ENCODE results near the gene C17orf100. TPM values are rescaled to one million over a fixed set of nuclear protein-coding genes. Genes with fewer than 3 reads are reported as not detected.

C17orf100 gene
- 0.29 TPM in 1 of 2 replicates, not detected in the other for total RNA-seq (2014; rRNA removed; shearing (Covaris generic))

DNA sequence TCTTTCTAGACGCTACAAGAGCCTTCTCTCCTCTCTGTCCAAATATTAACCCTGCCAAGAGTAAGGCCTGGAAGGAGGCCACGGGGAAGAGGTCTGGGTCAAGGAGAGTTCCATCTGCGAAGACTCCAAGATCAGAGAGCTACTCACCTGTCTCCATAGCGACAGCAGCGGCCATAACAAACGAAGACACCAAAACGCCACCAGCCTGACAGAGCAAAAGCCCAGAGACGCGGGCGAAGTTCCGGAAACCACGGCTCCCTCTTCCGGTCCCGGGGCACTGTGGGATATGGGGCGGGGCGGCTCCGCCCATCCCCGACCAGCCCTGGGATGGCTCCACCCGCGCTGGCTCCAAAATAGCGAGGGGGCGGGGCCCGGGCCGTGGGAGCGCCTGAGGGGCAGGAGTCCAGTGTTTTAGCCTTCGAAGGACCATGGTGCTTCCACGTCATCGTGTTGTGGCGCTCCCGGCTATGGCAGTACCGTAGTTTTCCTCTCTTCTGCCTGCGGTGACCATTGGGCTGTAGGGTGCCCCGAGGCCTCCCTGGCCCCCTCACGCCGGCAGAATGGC is at the start of gene C17orf100, which contains the start of gene MED31:
TSS of gene C17orf100 (plus strand) at position 409 of the 565 bp plus-strand sequence. CDS start at position 561, 152 bp downstream.
TSS of gene MED31 (minus strand) at position 252 of the 565 bp plus-strand sequence. CDS start at position 175, 77 bp downstream.
- peak; percentile 77 for DNase-seq (ENCODE audit: low spot score)

DNA sequence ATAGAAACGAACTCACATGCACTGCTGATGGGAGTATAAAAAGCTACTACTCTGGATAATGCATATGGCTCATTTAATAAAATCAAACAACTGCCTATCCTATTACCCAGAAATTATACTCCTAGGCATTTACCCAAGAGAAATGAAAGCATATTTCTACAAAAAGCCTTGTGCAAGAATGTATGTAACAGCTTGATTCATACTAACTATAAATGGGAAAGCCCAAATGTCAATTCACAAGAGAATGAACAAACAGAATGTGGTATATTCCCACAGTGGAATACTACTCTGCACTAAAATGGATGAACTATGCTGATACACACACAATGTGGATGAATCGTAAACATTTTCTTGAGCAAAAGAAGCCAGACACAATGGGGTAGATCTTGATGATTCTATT is 49.4 kb upstream of the C17orf100 start:
- DNase-seq (ENCODE audit: low spot score), result no peak

DNA sequence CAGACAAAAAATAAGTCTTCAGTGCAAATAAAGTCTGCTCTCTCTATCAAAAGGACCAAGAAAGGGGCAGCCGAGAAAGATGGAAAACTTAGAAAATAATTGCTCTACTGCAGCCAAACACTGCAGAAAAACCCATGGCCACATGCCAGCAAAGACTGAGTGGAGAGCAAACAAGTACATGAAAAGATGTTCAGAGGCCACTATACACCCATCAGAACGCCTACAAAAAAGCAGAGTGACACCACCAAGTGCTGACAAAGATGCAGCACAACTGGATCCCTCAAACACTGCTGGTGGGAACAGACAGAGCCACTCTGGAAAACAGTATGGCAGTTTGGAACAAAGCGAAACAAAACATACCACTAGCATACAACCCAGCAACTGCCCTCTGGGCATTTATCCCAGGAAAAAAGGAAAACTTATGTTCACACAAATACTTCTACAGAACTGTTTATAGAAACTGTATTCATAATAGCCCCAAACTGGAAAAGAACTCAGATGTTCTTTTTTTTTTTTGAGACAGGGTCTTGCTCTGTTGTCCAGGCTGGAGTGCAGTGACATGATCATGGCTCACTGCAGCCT is 47.7 kb upstream of the C17orf100 start:
- DNase-seq (ENCODE audit: low spot score), result no peak

DNA sequence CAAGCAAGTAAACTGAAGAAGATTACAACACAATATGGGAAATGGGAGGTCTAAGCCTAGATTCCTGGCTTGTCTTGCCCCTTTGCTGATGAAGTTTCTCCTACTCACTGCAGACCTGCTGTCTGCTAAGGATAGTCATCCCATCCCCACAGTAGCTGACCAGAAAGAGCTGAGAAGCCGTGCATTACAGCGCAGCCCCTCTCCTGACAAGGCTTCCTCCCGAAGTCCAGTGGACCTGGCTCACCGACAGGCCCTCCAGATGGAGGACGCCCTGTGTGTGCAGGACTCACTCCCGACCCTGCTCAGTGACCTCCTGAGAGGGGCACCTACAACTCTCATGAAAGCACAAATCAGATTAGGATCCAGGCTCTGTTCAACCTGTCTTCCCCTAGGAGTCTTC is 46.4 kb upstream of the C17orf100 start:
- no peak for DNase-seq (ENCODE audit: low spot score)

DNA sequence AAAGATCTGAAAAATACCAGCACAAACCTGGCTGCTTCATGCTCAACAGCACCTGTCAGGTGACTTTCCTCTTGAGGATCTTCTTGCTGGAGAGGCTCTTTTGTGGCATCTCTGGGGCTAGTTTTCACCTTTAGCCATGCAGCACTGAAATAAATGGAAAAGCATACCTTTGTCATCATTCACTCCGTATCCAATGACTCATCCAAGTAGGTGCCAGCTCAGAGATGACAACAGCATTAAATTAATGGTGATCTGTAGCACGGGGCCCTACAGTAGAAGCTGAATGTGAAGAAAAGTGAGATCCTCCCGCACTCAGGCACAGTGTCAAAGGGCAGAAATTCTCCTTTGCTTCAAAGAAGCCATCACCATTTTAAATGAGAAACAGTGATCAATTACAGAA is 43.2 kb upstream of the C17orf100 start:
- no peak for DNase-seq (ENCODE audit: low spot score)

DNA sequence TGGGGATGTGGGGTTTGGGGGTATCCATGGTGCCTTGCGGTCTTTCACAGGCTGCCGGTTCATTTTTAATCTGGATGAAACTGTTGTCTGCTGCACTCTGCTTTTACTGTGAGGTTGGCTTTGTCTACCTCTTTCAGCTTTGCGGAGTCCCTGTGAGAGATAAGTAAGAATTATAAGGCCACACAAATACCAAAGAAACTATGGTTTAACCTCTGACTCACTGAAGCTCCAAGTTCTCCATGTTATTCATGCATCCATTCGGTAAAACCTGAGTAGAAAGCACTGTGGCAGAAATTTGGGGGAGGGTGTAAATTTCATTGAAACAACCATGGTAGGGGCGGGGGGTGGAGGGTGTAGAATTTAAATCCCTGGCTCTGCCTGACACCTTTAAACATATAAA is 41.6 kb upstream of the C17orf100 start:
- DNase-seq (ENCODE audit: low spot score), result no peak

DNA sequence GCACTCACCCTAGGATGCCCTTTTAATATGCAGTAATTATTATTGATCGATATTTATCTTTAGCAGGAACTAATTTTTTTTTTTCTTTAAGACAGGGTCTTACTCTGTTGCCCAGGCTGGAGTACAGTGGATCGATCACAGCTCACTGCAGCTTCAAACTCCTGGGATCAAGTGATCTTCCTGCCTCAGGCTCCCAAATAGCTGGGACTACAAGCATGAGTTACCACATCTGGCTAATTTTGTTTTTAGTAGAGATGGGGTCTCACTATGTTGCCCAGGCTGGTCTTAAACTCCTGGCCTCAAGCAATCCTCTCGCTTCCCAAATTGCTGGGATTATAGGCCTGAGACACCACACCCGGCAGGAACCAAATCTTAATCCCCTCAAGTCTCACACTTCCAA is 40.3 kb upstream of the C17orf100 start:
- no peak for DNase-seq (ENCODE audit: low spot score)

DNA sequence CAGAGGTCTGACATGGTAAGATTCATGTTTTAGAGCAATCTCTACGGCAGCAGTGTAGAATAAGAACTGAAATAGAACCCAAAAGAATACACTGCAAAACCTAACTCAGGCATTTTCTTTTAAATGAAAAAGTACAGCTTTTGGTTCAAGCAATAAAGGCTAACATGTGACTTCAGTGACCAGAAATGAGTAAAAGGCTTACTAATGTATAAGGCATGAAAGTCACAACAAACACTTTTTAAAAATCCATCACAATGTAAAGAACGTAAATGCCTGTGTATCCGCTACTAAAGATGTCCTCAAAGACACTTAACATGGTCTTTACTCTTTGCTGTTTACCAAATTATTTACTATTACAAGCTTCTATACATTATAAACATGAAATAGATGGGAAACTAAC is 27.6 kb upstream of the C17orf100 start:
- DNase-seq (ENCODE audit: low spot score), result no peak

DNA sequence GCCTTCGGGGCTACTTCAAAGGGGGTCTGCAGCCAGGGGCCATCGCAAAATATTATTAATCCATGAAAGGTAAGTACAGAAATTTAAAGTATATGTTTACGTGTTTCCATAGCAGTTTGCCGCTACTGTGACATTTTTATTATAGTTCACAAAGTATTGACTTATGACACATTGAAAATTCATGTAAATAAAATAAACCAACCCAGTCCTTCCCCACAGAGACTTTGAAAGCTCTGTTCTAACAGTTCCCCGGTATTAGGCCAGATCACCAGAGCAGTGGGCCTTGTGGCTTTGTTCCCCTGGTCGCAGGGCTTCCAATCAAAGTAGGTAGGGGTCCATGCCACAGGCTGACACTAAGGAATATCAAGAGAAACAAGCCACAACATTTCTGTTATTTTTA is 24.9 kb upstream of the C17orf100 start:
- no peak for DNase-seq (ENCODE audit: low spot score)

DNA sequence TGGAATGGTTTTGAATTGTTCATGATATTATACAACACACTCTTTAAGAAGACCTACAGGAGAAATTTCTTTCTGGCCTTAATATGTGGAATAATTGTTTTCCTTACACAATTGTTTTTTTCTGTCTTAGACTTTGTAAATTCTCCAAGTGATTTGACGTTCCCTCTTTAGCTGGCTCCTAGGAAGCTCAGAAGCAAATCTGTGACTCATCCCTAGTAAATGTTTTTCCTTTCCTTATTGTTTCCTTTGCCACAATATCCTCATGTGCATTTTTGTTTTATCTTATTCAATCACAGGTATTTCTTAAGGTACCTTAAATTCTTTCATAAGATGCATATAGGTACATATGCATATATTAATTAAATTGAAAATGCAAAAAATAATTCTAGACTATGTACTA is 24.5 kb upstream of the C17orf100 start:
- DNase-seq (ENCODE audit: low spot score), result no peak

DNA sequence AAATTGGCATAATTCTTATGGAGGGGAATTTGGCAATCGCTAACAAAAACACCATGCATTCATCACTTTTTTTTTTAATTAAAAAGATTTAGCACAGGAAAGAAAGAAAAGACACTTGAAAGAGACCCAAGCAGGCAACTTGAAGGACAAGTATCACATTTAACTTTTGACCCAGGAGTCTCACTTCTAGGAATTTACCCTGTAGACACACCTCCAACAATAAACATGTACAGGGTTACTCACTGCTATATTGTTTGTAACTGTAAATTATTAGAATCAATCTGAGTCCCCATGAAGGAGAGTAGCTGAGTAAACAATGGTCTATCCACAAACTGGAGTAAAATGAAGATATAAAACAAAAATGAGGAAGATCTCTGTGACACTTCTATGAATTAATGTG is 21.2 kb upstream of the C17orf100 start:
- DNase-seq (ENCODE audit: low spot score), result no peak

DNA sequence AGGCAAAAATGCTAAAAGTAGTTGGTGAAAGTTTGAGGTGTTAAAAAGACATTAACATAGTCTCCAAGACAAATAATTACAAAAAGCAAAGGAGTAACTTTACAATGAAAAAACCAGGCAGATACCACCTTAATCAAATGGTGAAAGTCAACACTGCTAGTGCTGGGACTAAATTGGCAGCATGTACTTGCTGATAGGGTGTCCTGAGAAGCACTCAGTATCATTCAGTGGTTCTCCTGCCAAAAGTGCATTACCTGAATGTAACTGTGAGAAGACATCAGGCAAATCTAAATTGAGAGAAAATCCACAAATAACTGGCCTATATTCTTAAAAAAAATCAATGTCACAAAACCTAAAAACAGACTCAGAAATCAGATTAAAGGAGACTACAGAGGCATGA is 19.0 kb upstream of the C17orf100 start:
- DNase-seq (ENCODE audit: low spot score), result no peak

DNA sequence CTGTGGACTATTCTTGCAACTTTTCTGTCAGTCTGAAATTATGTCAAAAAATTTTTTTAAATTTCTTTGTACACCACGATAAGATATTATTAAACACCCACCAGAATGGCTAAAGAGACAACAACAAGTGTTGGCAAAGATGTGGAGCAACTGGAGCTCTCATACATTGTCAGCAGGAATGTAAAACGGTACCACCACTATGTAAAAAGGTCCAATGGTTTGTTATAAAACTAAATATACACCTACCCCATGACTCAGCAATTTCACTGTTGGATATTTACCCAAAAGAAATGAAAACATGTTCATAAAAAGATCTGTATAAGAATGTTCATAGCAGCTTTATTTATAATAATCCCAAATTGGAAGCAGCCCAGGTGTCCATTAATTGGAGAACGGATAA is 18.3 kb upstream of the C17orf100 start:
- DNase-seq (ENCODE audit: low spot score), result no peak

DNA sequence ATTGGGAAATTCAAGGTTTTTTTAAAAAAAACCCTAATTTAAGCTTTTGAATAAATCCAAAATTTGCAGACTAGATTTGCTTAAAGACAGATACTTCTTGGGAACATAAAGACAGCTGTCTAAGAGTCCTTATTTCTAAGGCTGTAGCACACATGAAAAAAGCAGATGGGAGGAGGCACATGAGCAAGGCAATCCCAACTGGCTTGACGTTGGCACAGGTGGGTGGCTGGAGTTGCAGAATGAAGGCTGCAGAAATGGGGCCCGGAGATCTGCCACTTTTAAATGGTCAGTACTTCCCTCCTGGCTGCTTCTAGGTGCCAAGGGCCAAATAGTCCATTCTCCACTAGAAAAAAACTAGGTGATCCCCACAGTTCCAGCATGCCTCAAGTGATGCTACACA is 15.5 kb upstream of the C17orf100 start:
- DNase-seq (ENCODE audit: low spot score), result no peak

DNA sequence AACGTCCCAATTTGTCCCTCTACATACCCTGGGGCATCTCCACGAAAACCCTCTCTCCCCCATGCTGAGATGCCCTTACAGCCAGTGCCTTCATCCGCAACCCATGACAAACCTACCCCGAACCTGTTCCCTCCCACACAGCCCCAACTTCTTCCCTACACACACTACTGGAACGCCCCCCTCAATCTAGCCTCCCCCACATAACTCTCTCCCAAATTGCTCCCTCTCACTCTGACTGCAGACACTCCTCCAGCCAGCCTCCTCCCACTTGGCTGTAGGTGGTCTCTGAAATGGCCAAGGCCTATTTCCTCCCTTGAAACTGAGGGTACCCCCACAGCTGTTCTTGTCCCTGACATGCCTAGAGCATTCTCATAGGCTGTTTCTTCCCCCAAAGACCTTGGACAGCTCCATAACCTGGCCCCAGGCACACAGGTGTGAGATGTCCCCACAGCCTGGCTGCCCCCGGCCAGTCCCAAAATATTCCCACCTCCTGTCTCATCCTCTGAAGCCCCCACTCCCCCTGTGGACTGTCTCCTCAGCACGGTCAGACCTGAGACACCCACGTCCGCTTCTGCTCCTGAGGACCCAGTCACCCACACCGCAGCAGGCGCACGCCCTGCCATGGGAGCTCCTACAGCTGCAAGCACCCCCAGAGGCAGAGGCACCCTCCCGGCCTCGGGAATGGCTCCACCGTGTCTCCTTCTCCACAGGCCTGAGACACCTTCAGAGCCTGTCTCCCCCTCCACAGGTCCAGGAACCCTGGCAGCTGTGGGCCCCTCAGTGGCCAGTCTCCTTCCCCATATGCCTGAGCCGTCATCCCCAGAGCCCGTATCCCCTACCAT is 14.7 kb upstream of the C17orf100 start:
- DNase-seq (ENCODE audit: low spot score), result no peak

DNA sequence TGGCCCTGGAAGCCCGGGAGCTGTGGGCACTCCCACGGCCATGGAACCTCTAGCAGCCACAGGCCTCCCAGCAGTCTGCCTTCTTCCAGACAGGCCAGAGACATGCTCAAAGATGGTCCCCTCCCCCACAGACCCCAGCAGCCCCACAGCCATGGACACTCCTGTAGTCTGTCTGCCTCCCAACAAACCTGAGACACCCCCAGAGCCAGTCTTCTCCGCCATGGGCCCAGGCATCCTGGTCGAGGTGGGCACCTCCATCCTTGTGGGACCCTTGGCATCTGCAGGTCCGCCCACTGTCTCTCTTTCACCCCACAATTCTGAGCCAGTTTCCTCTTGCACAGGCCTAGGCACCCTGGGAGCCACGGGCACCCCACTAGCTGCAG is 14.1 kb upstream of the C17orf100 start:
- DNase-seq (ENCODE audit: low spot score), result no peak

DNA sequence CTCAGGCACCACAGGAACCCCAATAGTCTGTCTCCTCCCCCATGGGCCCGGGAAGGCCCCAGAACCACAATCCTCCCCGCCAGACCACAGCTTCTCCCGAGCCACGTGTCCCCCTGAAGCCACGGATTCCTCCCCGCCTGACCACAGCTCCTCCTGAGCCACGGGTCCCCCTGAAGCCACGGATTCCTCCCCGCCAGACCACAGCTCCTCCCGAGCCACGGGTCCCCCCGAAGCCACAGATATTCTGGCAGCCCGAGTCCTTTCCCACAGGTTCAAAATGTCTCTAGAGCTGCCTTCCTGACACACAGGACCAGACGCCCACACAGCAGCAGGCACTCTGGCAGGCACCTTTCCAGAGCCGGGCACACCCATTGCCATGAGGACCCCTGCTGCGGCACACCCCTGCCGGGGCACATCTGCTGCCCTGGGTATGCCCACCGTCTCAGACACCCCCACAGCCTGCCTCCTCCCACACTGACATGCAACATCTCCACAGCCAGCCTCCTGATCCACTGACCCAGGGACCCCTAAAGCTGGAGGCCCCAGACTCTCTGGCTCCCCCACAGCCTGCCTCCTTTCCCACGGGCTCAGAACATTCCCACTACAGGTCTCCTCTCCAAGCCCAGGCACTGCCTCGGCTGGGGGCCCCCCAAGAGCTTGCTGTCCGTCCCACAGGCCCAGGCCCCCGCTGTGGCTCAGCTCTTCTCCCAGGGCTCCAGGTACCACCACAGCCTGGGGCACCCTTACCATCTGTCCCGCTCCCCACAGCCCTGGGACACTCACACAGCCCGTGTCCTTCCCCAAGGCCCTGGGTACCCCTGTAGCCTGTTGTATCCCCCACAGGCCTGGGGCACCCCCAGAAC is 13.3 kb upstream of the C17orf100 start:
- no peak for DNase-seq (ENCODE audit: low spot score)

DNA sequence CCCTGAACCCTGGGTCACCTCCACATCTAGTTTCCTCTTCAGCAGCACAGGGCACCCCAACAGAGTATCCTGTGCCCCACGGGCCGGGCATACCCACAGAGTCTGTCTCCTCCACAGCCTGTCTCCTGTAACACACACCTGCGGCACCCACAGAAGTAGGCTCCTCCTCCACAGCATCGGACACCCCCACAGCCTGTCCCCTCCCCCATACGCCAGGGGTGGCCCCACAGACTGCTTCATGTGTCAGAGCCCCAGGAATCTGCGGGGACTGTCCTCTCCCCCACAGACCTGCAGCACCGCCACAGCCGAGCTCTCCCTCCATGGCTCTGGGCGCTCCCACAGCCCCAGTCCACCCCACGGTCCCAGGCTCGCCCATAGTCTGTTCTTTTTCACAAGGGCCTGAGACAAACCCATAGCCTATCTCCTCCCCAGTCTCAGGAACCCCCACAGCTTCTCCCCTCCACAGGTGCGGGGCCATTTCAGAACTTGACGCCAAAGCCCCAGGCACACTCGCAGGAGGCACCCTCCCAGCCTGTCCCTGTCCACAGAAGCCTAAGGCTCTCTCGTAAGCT is 12.5 kb upstream of the C17orf100 start:
- no peak for DNase-seq (ENCODE audit: low spot score)

DNA sequence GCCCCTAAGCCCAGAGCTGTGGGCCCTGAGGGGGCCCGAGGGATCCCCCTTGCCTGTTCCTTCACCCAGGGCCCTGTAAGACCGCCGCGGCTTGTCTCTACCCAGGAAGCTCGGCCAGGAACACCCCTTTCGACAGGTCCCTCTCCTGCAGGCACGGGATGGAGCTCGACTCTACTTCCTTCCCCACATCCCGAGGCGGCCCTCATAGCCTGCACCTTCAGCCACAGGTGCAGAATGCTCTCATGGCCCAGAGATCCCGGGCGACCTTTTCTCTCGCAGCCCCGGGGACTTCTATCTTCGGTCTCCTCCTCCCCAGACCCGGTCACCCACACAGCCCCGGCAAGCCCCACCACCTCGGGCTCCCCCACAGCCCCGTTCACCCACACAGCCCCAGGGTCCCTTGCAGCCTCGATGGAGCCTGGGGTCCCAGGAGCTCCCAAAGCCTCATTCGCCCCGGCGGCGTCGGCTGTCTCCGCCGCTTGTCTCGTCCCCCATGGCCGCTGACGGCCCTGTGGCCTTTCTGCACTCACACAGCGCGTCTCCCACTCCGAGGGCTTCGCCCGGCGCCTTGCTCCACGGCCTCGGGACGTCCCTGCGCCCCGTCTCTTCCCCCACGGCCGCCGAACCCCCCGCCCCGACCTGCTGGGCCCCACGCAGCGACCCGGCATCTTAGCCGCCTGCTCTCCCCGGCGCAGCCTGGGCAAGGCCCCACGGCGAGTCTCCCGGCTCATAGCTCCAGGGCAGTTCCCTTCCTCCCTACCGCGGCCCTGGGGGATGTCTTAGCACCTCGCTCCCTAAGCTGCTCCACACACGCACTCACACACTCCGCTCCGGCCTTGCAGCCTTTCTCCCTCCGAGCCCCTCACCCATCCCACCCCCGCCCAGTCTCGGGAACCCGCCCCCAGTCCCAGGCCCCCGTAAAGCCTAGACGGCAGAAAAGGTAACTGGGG is 11.7 kb upstream of the C17orf100 start:
- DNase-seq (ENCODE audit: low spot score), result no peak

DNA sequence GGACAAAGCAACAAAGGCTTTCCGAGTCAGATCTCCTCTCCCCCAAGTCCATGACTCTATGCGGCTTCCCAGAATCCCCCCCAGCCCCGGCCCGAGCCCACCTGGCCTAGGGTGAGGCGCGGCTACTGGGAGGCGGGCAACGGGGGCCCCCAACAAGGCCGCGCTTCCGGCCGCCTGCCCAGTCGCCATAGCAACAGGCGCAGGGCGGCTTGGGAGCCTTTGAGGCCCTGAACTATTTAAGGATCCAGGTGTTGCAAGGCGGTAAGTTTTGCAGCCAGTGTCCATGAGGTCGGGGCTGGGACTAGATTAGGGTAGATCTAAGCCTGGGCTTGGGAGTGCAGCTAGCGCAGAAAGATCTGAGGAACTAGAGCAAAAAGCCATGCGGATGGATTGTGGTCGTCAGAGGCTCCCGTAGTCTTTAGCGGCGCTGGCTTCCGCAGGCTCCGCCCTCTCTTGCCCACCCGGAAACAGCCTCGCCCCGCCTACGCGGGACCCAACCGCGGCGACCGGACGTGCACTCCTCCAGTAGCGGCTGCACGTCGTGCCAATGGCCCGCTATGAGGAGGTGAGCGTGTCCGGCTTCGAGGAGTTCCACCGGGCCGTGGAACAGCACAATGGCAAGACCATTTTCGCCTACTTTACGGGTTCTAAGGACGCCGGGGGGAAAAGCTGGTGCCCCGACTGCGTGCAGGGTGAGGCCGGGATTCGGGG is 10.9 kb upstream of the C17orf100 start, which contains the start of the genes KIAA0753 and TXNDC17:
TSS of gene KIAA0753 (minus strand) at position 176 of the 711 bp plus-strand sequence. CDS start 5,608 bp downstream, outside the sequence.
TSS of gene TXNDC17 (plus strand) at position 525 of the 711 bp plus-strand sequence. CDS start at position 548, 23 bp downstream.
- peak; percentile 78 for DNase-seq (ENCODE audit: low spot score)
